ENCODE measurements around the gene DCAF8L1.
"Not testable (repeated sequence)": the region's sequence is repeated elsewhere in the genome, so short reads cannot be mapped to it uniquely, and the experiment has no call there.

Gene DCAF8L1

DNA sequence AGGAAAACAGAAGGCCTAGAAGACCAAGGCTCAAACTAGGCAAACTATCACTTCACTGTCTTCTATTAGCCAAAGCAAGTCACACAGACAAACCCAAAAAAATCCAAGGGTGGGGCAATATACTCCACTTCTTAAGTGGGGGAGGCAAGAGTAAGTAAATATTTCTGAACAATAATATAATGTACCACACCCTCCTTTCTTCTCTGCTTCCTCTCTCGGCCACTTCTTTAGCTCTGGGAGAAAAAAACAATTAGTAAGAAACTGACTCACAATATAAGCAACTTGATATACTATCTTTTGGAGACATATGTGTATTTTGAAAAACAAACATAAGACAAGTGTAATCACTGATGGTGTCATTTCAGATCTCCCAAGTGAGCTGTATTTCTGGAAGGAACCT lies 14.8 kb downstream of the DCAF8L1 start:
- H3K27ac Mint-ChIP-seq: no peak overlapping the region
- intact Hi-C loops (cut with micrococcal nuclease): no loop called here
- no peak overlapping the region for H3K4me3 Mint-ChIP-seq
- H3K4me1 Mint-ChIP-seq (ENCODE audit: low read depth): no peaks in the 10 kb centered on the region
- peaks cover 2% of the 10 kb centered on the region for H3K27me3 Mint-ChIP-seq
- no peaks in the 10 kb centered on the region for H3K36me3 Mint-ChIP-seq (ENCODE audit: low read depth)
- H3K9me3 Mint-ChIP-seq: peaks cover 12% of the 10 kb centered on the region

DNA sequence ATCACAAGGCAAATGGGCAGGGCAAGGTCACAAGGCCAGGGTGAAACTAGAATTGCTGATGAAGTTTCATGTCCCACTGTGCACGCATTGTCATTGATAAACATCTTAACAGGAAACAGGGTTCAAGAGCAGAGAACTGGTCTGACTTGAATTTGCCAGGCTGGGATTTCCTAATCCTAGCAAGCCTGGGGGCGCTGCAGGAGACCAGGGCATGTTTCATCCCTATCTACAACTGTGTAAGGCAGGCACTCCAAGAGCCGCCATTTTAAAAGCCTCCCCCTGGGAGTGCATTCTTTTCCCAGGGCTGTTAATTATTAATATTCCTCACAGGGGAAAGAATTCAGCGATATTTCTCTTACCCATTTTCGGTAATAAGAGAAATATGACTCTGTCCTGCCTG lies 15.9 kb downstream of the DCAF8L1 start:
- H3K36me3 Mint-ChIP-seq (ENCODE audit: low read depth); H3K4me3 Mint-ChIP-seq; H3K27me3 Mint-ChIP-seq; H3K4me1 Mint-ChIP-seq (ENCODE audit: low read depth); H3K27ac Mint-ChIP-seq; intact Hi-C loops (cut with micrococcal nuclease): not testable (repeated sequence)
- peaks cover 23% of the 10 kb centered on the region for H3K9me3 Mint-ChIP-seq

GRCh38 chrX:27964432-27964831 lies 16.8 kb downstream of the DCAF8L1 start:
- no peak overlapping the region for H3K27ac Mint-ChIP-seq

GRCh38 chrX:27960410-27960809 lies 20.8 kb downstream of the DCAF8L1 start:
- H3K4me3 Mint-ChIP-seq; intact Hi-C loops (cut with micrococcal nuclease); H3K36me3 Mint-ChIP-seq (ENCODE audit: low read depth); H3K4me1 Mint-ChIP-seq (ENCODE audit: low read depth); H3K27ac Mint-ChIP-seq; H3K27me3 Mint-ChIP-seq: not testable (repeated sequence)
- peaks cover 29% of the 10 kb centered on the region for H3K9me3 Mint-ChIP-seq

More at GRCh38 chrX:27964432-27964831, 16.8 kb downstream of the DCAF8L1 start:
- no peaks in the 10 kb centered on the region for H3K36me3 Mint-ChIP-seq (ENCODE audit: low read depth)
- H3K9me3 Mint-ChIP-seq: peaks cover 29% of the 10 kb centered on the region
- intact Hi-C loops (cut with micrococcal nuclease): no loop called here
- H3K4me3 Mint-ChIP-seq: no peak overlapping the region
- no peaks in the 10 kb centered on the region for H3K27me3 Mint-ChIP-seq
- no peaks in the 10 kb centered on the region for H3K4me1 Mint-ChIP-seq (ENCODE audit: low read depth)

- Mint-ChIP-seq H3K27ac (no peak overlapping the region), H3K4me3 (no peak overlapping the region), H3K4me1 (ENCODE audit: low read depth) (no peaks in the 10 kb centered on the region), H3K27me3 (no peaks in the 10 kb centered on the region), H3K9me3 (no peaks in the 10 kb centered on the region), H3K36me3 (ENCODE audit: low read depth) (no peaks in the 10 kb centered on the region)
- intact Hi-C loops (cut with micrococcal nuclease): no loop called here
Observed at GRCh38 chrX:27953171-27953570, 28.1 kb downstream of the DCAF8L1 start.

DNA sequence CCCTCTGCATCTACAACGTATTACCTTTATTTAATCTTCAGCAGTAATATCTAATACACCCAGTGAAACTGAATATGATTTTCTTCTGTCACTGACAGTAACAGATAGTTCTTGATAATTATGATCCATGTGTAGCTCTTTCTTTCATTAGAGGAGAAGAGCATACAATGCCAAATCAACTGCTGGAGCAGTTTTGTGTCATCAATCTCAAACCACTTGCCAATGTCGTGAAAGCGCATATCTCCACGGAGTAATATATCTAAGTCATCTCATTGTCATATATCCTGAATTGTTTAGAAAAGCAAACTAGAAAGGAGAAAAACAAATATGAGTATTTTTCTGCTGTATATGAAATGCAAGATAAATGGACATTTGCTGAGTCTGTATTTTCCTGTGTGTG lies 47.9 kb downstream of the DCAF8L1 start:
- H3K4me1 Mint-ChIP-seq (ENCODE audit: low read depth): no peaks in the 10 kb centered on the region
- no peaks in the 10 kb centered on the region for H3K27me3 Mint-ChIP-seq
- H3K27ac Mint-ChIP-seq: no peak overlapping the region
- no peak overlapping the region for H3K4me3 Mint-ChIP-seq
- no peaks in the 10 kb centered on the region for H3K36me3 Mint-ChIP-seq (ENCODE audit: low read depth)
- no peaks in the 10 kb centered on the region for H3K9me3 Mint-ChIP-seq
- intact Hi-C loops (cut with micrococcal nuclease): no loop called here
